ENCODE data around the gene LONRF2. TPM values are rescaled to one million over a fixed set of nuclear protein-coding genes. Genes with fewer than 3 reads are reported as not detected.

The LONRF2 gene
- total RNA-seq, 1 experiment from 2014 or later, result not detected

DNA sequence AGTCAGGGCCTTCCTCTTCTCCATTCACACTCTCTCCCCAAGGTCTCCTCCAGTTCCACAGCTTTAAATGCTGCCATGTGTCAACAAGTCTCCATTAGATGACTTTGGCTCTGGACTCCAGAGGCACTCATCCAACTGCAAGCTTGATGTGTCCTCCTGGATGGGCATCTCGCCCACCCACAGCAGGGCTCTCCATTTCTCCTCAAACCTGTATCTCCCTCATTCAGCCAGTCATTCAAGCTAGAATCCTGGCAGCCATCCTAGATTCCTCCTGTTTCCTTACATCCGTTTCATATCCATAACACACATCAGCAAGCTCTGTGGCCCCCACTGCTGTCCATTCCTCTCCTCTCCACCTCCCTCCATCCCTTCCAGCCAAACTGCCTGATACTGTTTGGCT is 91.5 kb downstream of the LONRF2 start:
- no peak overlapping the region for H3K4me3 Mint-ChIP-seq (ENCODE audit: unreplicated experiment)

DNA sequence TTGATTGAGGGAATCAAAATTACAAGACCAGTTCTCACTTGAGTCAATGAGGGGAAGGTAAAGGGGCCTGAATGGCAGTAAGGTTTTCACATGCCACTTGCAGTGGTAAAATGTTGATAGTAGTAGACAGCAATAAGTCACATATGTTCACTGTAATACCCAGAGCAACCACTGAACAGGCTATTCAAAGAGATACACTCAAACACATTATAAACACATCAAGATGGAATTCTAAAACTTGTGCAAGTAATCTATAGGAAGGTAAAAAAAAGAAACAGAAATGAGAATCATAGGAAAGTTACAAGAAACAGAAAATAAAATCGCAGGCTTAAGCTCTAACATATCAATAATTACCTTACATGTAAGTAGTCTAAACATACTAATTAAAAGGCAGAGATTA is 93.3 kb downstream of the LONRF2 start:
- Histone ChIP-seq H3K4me3 (ENCODE audit: low read depth, low read length) (no peak overlapping the region), H3K9me3 (no peaks in the 10 kb centered on the region), H3K36me3 (ENCODE audit: control insufficient read depth, insufficient read depth, low read length) (no peaks in the 10 kb centered on the region), H3K4me1 (no peaks in the 10 kb centered on the region), H3K27me3 (replicated peaks; ENCODE audit: control insufficient read depth, insufficient read depth, low read length) (no peaks in the 10 kb centered on the region)
- Mint-ChIP-seq H3K36me3 (ENCODE audit: insufficient read depth, unreplicated experiment) (no peaks in the 10 kb centered on the region), H3K4me1 (ENCODE audit: low read depth, unreplicated experiment) (no peaks in the 10 kb centered on the region), H3K27me3 (ENCODE audit: insufficient read depth, unreplicated experiment) (peaks cover 24% of the 10 kb centered on the region), H3K4me3 (ENCODE audit: unreplicated experiment) (no peak overlapping the region), H3K27ac (ENCODE audit: unreplicated experiment) (no peak overlapping the region), H3K9me3 (ENCODE audit: unreplicated experiment) (no peaks in the 10 kb centered on the region)
- intact Hi-C loops (cut with micrococcal nuclease; ENCODE audit: unreplicated experiment), result no loop called here
- BruUV-seq (replicated peaks), result no TSS peak
- ChIA-PET POLR2A (no interaction called here), CTCF (no interaction called here)
- TF ChIP-seq, protein P1, sequence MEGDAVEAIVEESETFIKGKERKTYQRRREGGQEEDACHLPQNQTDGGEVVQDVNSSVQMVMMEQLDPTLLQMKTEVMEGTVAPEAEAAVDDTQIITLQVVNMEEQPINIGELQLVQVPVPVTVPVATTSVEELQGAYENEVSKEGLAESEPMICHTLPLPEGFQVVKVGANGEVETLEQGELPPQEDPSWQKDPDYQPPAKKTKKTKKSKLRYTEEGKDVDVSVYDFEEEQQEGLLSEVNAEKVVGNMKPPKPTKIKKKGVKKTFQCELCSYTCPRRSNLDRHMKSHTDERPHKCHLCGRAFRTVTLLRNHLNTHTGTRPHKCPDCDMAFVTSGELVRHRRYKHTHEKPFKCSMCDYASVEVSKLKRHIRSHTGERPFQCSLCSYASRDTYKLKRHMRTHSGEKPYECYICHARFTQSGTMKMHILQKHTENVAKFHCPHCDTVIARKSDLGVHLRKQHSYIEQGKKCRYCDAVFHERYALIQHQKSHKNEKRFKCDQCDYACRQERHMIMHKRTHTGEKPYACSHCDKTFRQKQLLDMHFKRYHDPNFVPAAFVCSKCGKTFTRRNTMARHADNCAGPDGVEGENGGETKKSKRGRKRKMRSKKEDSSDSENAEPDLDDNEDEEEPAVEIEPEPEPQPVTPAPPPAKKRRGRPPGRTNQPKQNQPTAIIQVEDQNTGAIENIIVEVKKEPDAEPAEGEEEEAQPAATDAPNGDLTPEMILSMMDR (IDR thresholded peaks at IDR 0.05; ENCODE audit: insufficient read depth in 1 of 2, low read depth in 1 of 2, low read length in 1 of 2, severe bottlenecking in 1 of 2, unreplicated experiment in 1 of 2), result no peak
- no peak for DNase-seq

More for the DNA sequence above, 91.5 kb downstream of the LONRF2 start:
- Mint-ChIP-seq H3K27ac (ENCODE audit: unreplicated experiment) (no peak overlapping the region), H3K4me1 (ENCODE audit: low read depth, unreplicated experiment) (no peaks in the 10 kb centered on the region), H3K36me3 (ENCODE audit: insufficient read depth, unreplicated experiment) (no peaks in the 10 kb centered on the region), H3K9me3 (ENCODE audit: unreplicated experiment) (no peaks in the 10 kb centered on the region), H3K27me3 (ENCODE audit: insufficient read depth, unreplicated experiment) (peaks cover 25% of the 10 kb centered on the region)
- Histone ChIP-seq H3K9me3 (no peaks in the 10 kb centered on the region), H3K4me3 (ENCODE audit: low read depth, low read length) (no peak overlapping the region), H3K27me3 (replicated peaks; ENCODE audit: control insufficient read depth, insufficient read depth, low read length) (no peaks in the 10 kb centered on the region), H3K4me1 (no peaks in the 10 kb centered on the region), H3K36me3 (ENCODE audit: control insufficient read depth, insufficient read depth, low read length) (no peaks in the 10 kb centered on the region)
- DNase-seq, result no peak
- TF ChIP-seq, protein P1 (IDR thresholded peaks at IDR 0.05; ENCODE audit: insufficient read depth in 1 of 2, low read depth in 1 of 2, low read length in 1 of 2, severe bottlenecking in 1 of 2, unreplicated experiment in 1 of 2), result no peak
- POLR2A ChIA-PET, result no interaction called here
- intact Hi-C loops (cut with micrococcal nuclease; ENCODE audit: unreplicated experiment), result no loop called here
- no TSS peak for BruUV-seq (replicated peaks)
- CTCF ChIA-PET, result no interaction called here

DNA sequence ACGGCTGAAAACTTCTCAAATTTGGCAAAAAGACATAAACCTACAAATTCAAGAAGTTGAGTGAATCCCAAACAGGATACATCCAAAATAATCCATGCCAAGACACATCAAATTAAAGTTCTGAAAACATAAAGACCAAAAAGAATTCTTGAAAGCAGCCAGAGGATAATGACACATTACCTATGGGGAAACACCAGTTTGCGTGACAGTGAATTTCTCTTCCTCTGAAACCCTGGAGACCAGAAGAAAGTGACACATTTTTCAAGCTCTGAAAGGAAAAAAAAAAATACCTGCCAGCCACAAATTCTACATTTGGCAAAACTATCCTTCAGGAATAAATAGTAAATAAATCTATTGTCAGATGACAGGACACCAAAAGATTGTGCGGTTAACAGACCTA is 93.9 kb downstream of the LONRF2 start:
- no peak for DNase-seq
- Histone ChIP-seq H3K36me3 (ENCODE audit: control insufficient read depth, insufficient read depth, low read length) (no peaks in the 10 kb centered on the region), H3K4me1 (no peaks in the 10 kb centered on the region), H3K4me3 (ENCODE audit: low read depth, low read length) (no peak overlapping the region), H3K27me3 (replicated peaks; ENCODE audit: control insufficient read depth, insufficient read depth, low read length) (no peaks in the 10 kb centered on the region), H3K9me3 (no peaks in the 10 kb centered on the region)
- H3K4me1 Mint-ChIP-seq (ENCODE audit: low read depth, unreplicated experiment), result no peaks in the 10 kb centered on the region
- no peak overlapping the region for H3K27ac Mint-ChIP-seq (ENCODE audit: unreplicated experiment)
- no peak overlapping the region for H3K4me3 Mint-ChIP-seq (ENCODE audit: unreplicated experiment)
- ChIA-PET CTCF (no interaction called here), POLR2A (no interaction called here)
- H3K9me3 Mint-ChIP-seq (ENCODE audit: unreplicated experiment), result no peaks in the 10 kb centered on the region
- no peaks in the 10 kb centered on the region for H3K36me3 Mint-ChIP-seq (ENCODE audit: insufficient read depth, unreplicated experiment)
- intact Hi-C loops (cut with micrococcal nuclease; ENCODE audit: unreplicated experiment), result no loop called here
- peaks cover 27% of the 10 kb centered on the region for H3K27me3 Mint-ChIP-seq (ENCODE audit: insufficient read depth, unreplicated experiment)
- no TSS peak for BruUV-seq (replicated peaks)
- TF ChIP-seq, protein P1 (IDR thresholded peaks at IDR 0.05; ENCODE audit: insufficient read depth in 1 of 2, low read depth in 1 of 2, low read length in 1 of 2, severe bottlenecking in 1 of 2, unreplicated experiment in 1 of 2), result no peak
